ENCODE measurements around the gene GRAP2. TPM values are rescaled to one million over a fixed set of nuclear protein-coding genes. Genes with fewer than 3 reads are reported as not detected.
"Not testable (repeated sequence)": the region's sequence is repeated elsewhere in the genome, so short reads cannot be mapped to it uniquely, and the experiment has no call there.

Gene GRAP2
- total RNA-seq, 2 experiments from 2014 or later, result 263 to 266 TPM

- ATAC-seq (ENCODE audit: low read depth) (no peak), DNase-seq (no peak)
- H3K27ac Mint-ChIP-seq, result no peak overlapping the region
- H3K4me3 Mint-ChIP-seq, result no peak overlapping the region
- no peaks in the 10 kb centered on the region for H3K36me3 Mint-ChIP-seq
- H3K9me3 Mint-ChIP-seq, result no peaks in the 10 kb centered on the region
- H3K27me3 Mint-ChIP-seq, result peaks cover 43% of the 10 kb centered on the region
- POLR2A ChIA-PET, result no interaction called here
- H3K4me1 Mint-ChIP-seq, result peaks cover 7% of the 10 kb centered on the region
Observed at GRCh38 chr22:39991159-39991860, 90.4 kb downstream of the GRAP2 start.

- H3K36me3 Mint-ChIP-seq, result no peaks in the 10 kb centered on the region
- peaks cover 53% of the 10 kb centered on the region for H3K27me3 Mint-ChIP-seq
- H3K9me3 Mint-ChIP-seq, result no peaks in the 10 kb centered on the region
- H3K4me3 Mint-ChIP-seq, result no peak overlapping the region
- DNase-seq, result no peak
- POLR2A ChIA-PET, result no interaction called here
- no peak for ATAC-seq (ENCODE audit: low read depth)
- H3K4me1 Mint-ChIP-seq, result peaks cover 7% of the 10 kb centered on the region
- H3K27ac Mint-ChIP-seq, result no peak overlapping the region
Observed at GRCh38 chr22:39992088-39992826, 91.4 kb downstream of the GRAP2 start.

- DNase-seq; POLR2A ChIA-PET; H3K36me3 Mint-ChIP-seq; H3K4me3 Mint-ChIP-seq; H3K9me3 Mint-ChIP-seq; H3K27ac Mint-ChIP-seq; H3K4me1 Mint-ChIP-seq; ATAC-seq (ENCODE audit: low read depth): not testable (repeated sequence)
- H3K27me3 Mint-ChIP-seq, result peaks cover 55% of the 10 kb centered on the region
Observed at GRCh38 chr22:39992894-39993293, 92.0 kb downstream of the GRAP2 start.

- ATAC-seq (ENCODE audit: low read depth), result no peak
- Mint-ChIP-seq H3K4me3 (peak overlapping the region; percentile 45), H3K27ac (no peak overlapping the region), H3K27me3 (peaks cover 50% of the 10 kb centered on the region), H3K4me1 (peaks cover 5% of the 10 kb centered on the region), H3K36me3 (no peaks in the 10 kb centered on the region), H3K9me3 (no peaks in the 10 kb centered on the region)
- POLR2A ChIA-PET, result interaction anchor here (1.3 kb wide), 1 partner anchor 50 kb away, joined by 3 read pairs; no protein-coding TSS in a partner anchor
- DNase-seq, result no peak
Observed at GRCh38 chr22:39994041-39994565, 93.2 kb downstream of the GRAP2 start.

GRCh38 chr22:39994566-39995392 is 93.9 kb downstream of the GRAP2 start, which contains the start of gene FAM83F:
Gene FAM83F (plus strand): TSS chr22:39994954. CDS start chr22:39995043, 89 bp downstream.
- DNase-seq, result peak; percentile 76
- peaks cover 47% of the 10 kb centered on the region for H3K27me3 Mint-ChIP-seq
- no peak within 1 kb of the TSS for H3K27ac Mint-ChIP-seq

GRCh38 chr22:39995393-39996252 is 94.7 kb downstream of the GRAP2 start:
- Mint-ChIP-seq H3K27me3 (peaks cover 49% of the 10 kb centered on the region), H3K4me3 (no peak overlapping the region), H3K36me3 (no peaks in the 10 kb centered on the region), H3K9me3 (no peaks in the 10 kb centered on the region), H3K4me1 (peaks cover 5% of the 10 kb centered on the region), H3K27ac (no peak overlapping the region)
- ATAC-seq (ENCODE audit: low read depth) (no peak), DNase-seq (no peak)
- POLR2A ChIA-PET, result no interaction called here

More at GRCh38 chr22:39994566-39995392, 93.9 kb downstream of the GRAP2 start, which contains the start of gene FAM83F:
- POLR2A ChIA-PET, result interaction anchor here (1.3 kb wide), 1 partner anchor 49 kb away, joined by 3 read pairs; no protein-coding TSS in a partner anchor
- H3K4me1 Mint-ChIP-seq, result peaks cover 5% of the 10 kb centered on the region
- no peaks in the 10 kb centered on the region for H3K9me3 Mint-ChIP-seq
- ATAC-seq (ENCODE audit: low read depth), result peak; percentile 80
- H3K36me3 Mint-ChIP-seq, result no peaks in the 10 kb centered on the region
- peak within 1 kb of the TSS; percentile 45 for H3K4me3 Mint-ChIP-seq

- Mint-ChIP-seq H3K36me3 (no peaks in the 10 kb centered on the region), H3K4me3 (no peak overlapping the region), H3K9me3 (no peaks in the 10 kb centered on the region), H3K27ac (no peak overlapping the region), H3K4me1 (peaks cover 5% of the 10 kb centered on the region), H3K27me3 (peaks cover 45% of the 10 kb centered on the region)
- POLR2A ChIA-PET, result no interaction called here
- ATAC-seq (ENCODE audit: low read depth) (no peak), DNase-seq (no peak)
Observed at GRCh38 chr22:39996732-39997131, 95.8 kb downstream of the GRAP2 start.

- no peaks in the 10 kb centered on the region for H3K9me3 Mint-ChIP-seq
- no peaks in the 10 kb centered on the region for H3K36me3 Mint-ChIP-seq
- H3K27ac Mint-ChIP-seq, result no peak overlapping the region
- peaks cover 46% of the 10 kb centered on the region for H3K27me3 Mint-ChIP-seq
- H3K4me1 Mint-ChIP-seq, result peaks cover 5% of the 10 kb centered on the region
- DNase-seq (no peak), ATAC-seq (ENCODE audit: low read depth) (no peak)
- no peak overlapping the region for H3K4me3 Mint-ChIP-seq
- POLR2A ChIA-PET, result no interaction called here
Observed at GRCh38 chr22:39997421-39997820, 96.5 kb downstream of the GRAP2 start.

GRCh38 chr22:39997939-39998726 is 97.2 kb downstream of the GRAP2 start:
- no peaks in the 10 kb centered on the region for H3K36me3 Mint-ChIP-seq
- H3K27me3 Mint-ChIP-seq, result peaks cover 40% of the 10 kb centered on the region
- no peak overlapping the region for H3K4me3 Mint-ChIP-seq
- H3K4me1 Mint-ChIP-seq, result peaks cover 5% of the 10 kb centered on the region
- no peaks in the 10 kb centered on the region for H3K9me3 Mint-ChIP-seq
- DNase-seq (no peak), ATAC-seq (ENCODE audit: low read depth) (no peak)
- POLR2A ChIA-PET, result no interaction called here
- no peak overlapping the region for H3K27ac Mint-ChIP-seq

GRCh38 chr22:39999144-39999757 is 98.4 kb downstream of the GRAP2 start:
- H3K4me3 Mint-ChIP-seq, result no peak overlapping the region
- no peak overlapping the region for H3K27ac Mint-ChIP-seq
- no peaks in the 10 kb centered on the region for H3K4me1 Mint-ChIP-seq
- H3K36me3 Mint-ChIP-seq, result no peaks in the 10 kb centered on the region
- POLR2A ChIA-PET, result interaction anchor here (0.5 kb wide), 1 partner anchor 38 kb away, joined by 3 read pairs; no protein-coding TSS in a partner anchor
- no peaks in the 10 kb centered on the region for H3K9me3 Mint-ChIP-seq
- DNase-seq (no peak), ATAC-seq (ENCODE audit: low read depth) (no peak)
- H3K27me3 Mint-ChIP-seq, result peaks cover 30% of the 10 kb centered on the region

- POLR2A ChIA-PET, result interaction anchor here (1.2 kb wide), 1 partner anchor 10 kb away, joined by 4 read pairs; no protein-coding TSS in a partner anchor
- Mint-ChIP-seq H3K36me3 (no peaks in the 10 kb centered on the region), H3K27me3 (peaks cover 32% of the 10 kb centered on the region), H3K9me3 (no peaks in the 10 kb centered on the region), H3K4me1 (no peaks in the 10 kb centered on the region), H3K27ac (no peak overlapping the region), H3K4me3 (no peak overlapping the region)
- DNase-seq (no peak), ATAC-seq (ENCODE audit: low read depth) (no peak)
Observed at GRCh38 chr22:40000171-40000570, 99.3 kb downstream of the GRAP2 start.

Data from activated naive CD8-positive, alpha-beta T cell treated with anti-CD3 and anti-CD28 coated beads, Interleukin-2, amount 10 ng/mL, durations not matched to agents 7 days and 5 days (primary cell).